Stomach smooth muscle (tissue), 2 donors: Measurements from ENCODE around the gene AQP10.
"Not testable (repeated sequence)": the region's sequence is repeated elsewhere in the genome, so short reads cannot be mapped to it uniquely, and the experiment has no call there.

Source experiments
- H3K27ac ChIP-seq: one replicate; pipeline ENCODE4 v1.7.0; 2013; ENCODE audit warnings: mild to moderate bottlenecking, low read length, inconsistent platforms
- H3K27me3 ChIP-seq, 2 donors: one replicate each; pipeline ENCODE4 v1.7.0; 2013; ENCODE audit warnings: low read length in 2 of 2; ENCODE audit not compliant: insufficient read depth in 2 of 2, control insufficient read depth in 1 of 2
- H3K36me3 ChIP-seq, 2 donors: one replicate each; pipeline ENCODE4 v1.7.0; 2013; ENCODE audit warnings: low read length in 2 of 2; ENCODE audit not compliant: control insufficient read depth in 2 of 2, insufficient read depth in 2 of 2
- H3K4me1 ChIP-seq: one replicate; pipeline ENCODE4 v1.7.0; 2013; ENCODE audit warnings: low read length; ENCODE audit not compliant: control insufficient read depth, insufficient read depth
- H3K4me3 ChIP-seq, 2 donors: one replicate each; pipeline ENCODE4 v1.7.0; 2013; ENCODE audit warnings: low read length in 2 of 2
- H3K9ac ChIP-seq, 2 donors: one replicate each; pipeline ENCODE4 v1.7.0; 2013; ENCODE audit warnings: low read length in 2 of 2, mild to moderate bottlenecking in 1 of 2
- H3K9me3 ChIP-seq, 2 donors: one replicate each; pipeline ENCODE4 v1.7.0; 2013; ENCODE audit warnings: low read length in 2 of 2; ENCODE audit not compliant: control insufficient read depth in 2 of 2
- donor health status: healthy.
- donor health status: Pancreatic carcinoma.

The AQP10 gene

GRCh38 chr1:154320882-154321608 lies at the start of gene AQP10:
AQP10 (plus strand) TSS chr1:154321093; CDS start chr1:154321156, 63 bp downstream.
- Histone ChIP-seq H3K27ac (no peak within 1 kb of the TSS), H3K36me3 (no peaks in the 10 kb centered on the region), H3K4me3 (no peak within 1 kb of the TSS), H3K4me1 (peaks cover 5% of the 10 kb centered on the region), H3K9ac (no peak within 1 kb of the TSS), H3K9me3 (no peaks in the 10 kb centered on the region), H3K27me3 (peaks cover 0 to 10% of the 10 kb centered on the region in 2 donors)

- peaks cover 26 to 31% of the 10 kb centered on the region in 2 donors for H3K36me3 ChIP-seq
- peak within 1 kb of the TSS; percentile 99 to 100 for H3K9ac ChIP-seq
- peak within 1 kb of the TSS; percentile 98 to 99 for H3K4me3 ChIP-seq
- no peaks in the 10 kb centered on the region for H3K9me3 ChIP-seq
- peaks cover 13% of the 10 kb centered on the region for H3K4me1 ChIP-seq
- H3K27ac ChIP-seq = peak within 1 kb of the TSS; percentile 86
- H3K27me3 ChIP-seq = no peaks in the 10 kb centered on the region
Measured at GRCh38 chr1:154272217-154272998, 48.5 kb upstream of the AQP10 start, which contains the start of gene HAX1. HAX1 (plus strand) TSS chr1:154272629; CDS start chr1:154272724, 95 bp downstream.

GRCh38 chr1:154272999-154273563 lies 47.8 kb upstream of the AQP10 start:
- no peaks in the 10 kb centered on the region for H3K9me3 ChIP-seq
- H3K4me3 ChIP-seq = peak overlapping the region; percentile 98 to 99
- peaks cover 13% of the 10 kb centered on the region for H3K4me1 ChIP-seq
- H3K27ac ChIP-seq = peak overlapping the region; percentile 86
- peaks cover 26 to 31% of the 10 kb centered on the region in 2 donors for H3K36me3 ChIP-seq
- no peaks in the 10 kb centered on the region for H3K27me3 ChIP-seq
- peak overlapping the region; percentile 99 to 100 for H3K9ac ChIP-seq

- H3K4me1 ChIP-seq = peaks cover 13% of the 10 kb centered on the region
- no peak overlapping the region for H3K27ac ChIP-seq
- no peaks in the 10 kb centered on the region for H3K9me3 ChIP-seq
- H3K36me3 ChIP-seq = peaks cover 9 to 13% of the 10 kb centered on the region in 2 donors
- no peaks in the 10 kb centered on the region for H3K27me3 ChIP-seq
- no peak overlapping the region for H3K4me3 ChIP-seq
- no peak overlapping the region for H3K9ac ChIP-seq
Measured at GRCh38 chr1:154276797-154277196, 44.1 kb upstream of the AQP10 start.

GRCh38 chr1:154287591-154287990 lies 33.3 kb upstream of the AQP10 start:
- not testable (repeated sequence) for H3K4me1 ChIP-seq, H3K36me3 ChIP-seq, H3K9ac ChIP-seq, H3K27ac ChIP-seq, H3K4me3 ChIP-seq, H3K27me3 ChIP-seq, H3K9me3 ChIP-seq

- Histone ChIP-seq H3K27me3 (no peaks in the 10 kb centered on the region), H3K9ac (no peak overlapping the region), H3K27ac (no peak overlapping the region), H3K36me3 (no peaks in the 10 kb centered on the region), H3K9me3 (no peaks in the 10 kb centered on the region), H3K4me3 (no peak overlapping the region), H3K4me1 (no peaks in the 10 kb centered on the region)
Measured at GRCh38 chr1:154288661-154289060, 32.2 kb upstream of the AQP10 start.

- peaks cover 0 to 13% of the 10 kb centered on the region in 2 donors for H3K9me3 ChIP-seq
- H3K27ac ChIP-seq = no peak overlapping the region
- no peak overlapping the region for H3K9ac ChIP-seq
- no peaks in the 10 kb centered on the region for H3K36me3 ChIP-seq
- H3K4me1 ChIP-seq = no peaks in the 10 kb centered on the region
- H3K27me3 ChIP-seq = no peaks in the 10 kb centered on the region
- no peak overlapping the region for H3K4me3 ChIP-seq
Measured at GRCh38 chr1:154290921-154291320, 30.0 kb upstream of the AQP10 start.

GRCh38 chr1:154295408-154296235 lies 25.3 kb upstream of the AQP10 start:
- Histone ChIP-seq H3K27me3 (no peaks in the 10 kb centered on the region), H3K9ac (no peak overlapping the region), H3K36me3 (no peaks in the 10 kb centered on the region), H3K4me3 (no peak overlapping the region), H3K4me1 (no peaks in the 10 kb centered on the region), H3K9me3 (peaks cover 0 to 13% of the 10 kb centered on the region in 2 donors), H3K27ac (no peak overlapping the region)

- Histone ChIP-seq H3K36me3 (no peaks in the 10 kb centered on the region), H3K27me3 (no peaks in the 10 kb centered on the region), H3K4me3 (no peak overlapping the region), H3K9ac (no peak overlapping the region), H3K27ac (no peak overlapping the region), H3K4me1 (no peaks in the 10 kb centered on the region), H3K9me3 (no peaks in the 10 kb centered on the region)
Measured at GRCh38 chr1:154301582-154301981, 19.3 kb upstream of the AQP10 start.

GRCh38 chr1:154304664-154305337 lies 16.1 kb upstream of the AQP10 start:
- Histone ChIP-seq H3K9me3 (no peaks in the 10 kb centered on the region), H3K4me1 (no peaks in the 10 kb centered on the region), H3K36me3 (no peaks in the 10 kb centered on the region), H3K4me3 (no peak overlapping the region), H3K27ac (no peak overlapping the region), H3K9ac (no peak overlapping the region), H3K27me3 (no peaks in the 10 kb centered on the region)
